HUES6 (cell line): ENCODE measurements around the gene MORC3.
A peak's percentile ranks its signal among the peaks of the same experiment; 100 is the strongest.
"Not testable (repeated sequence)": the region's sequence is repeated elsewhere in the genome, so short reads cannot be mapped to it uniquely, and the experiment has no call there.

Source experiments
- H3K27ac ChIP-seq: 2 replicates; pipeline ENCODE4 v1.7.0; 2013; ENCODE audit warnings: low read depth, mild to moderate bottlenecking, low read length, inconsistent platforms
- H3K27me3 ChIP-seq: 2 replicates; pipeline ENCODE4 v1.6.1; 2013; ENCODE audit warnings: low read length; ENCODE audit not compliant: control insufficient read depth, insufficient read depth
- H3K36me3 ChIP-seq: 2 replicates; pipeline ENCODE4 v1.6.1; 2013; ENCODE audit warnings: low read length; ENCODE audit not compliant: control insufficient read depth, insufficient read depth
- H3K4me1 ChIP-seq: 2 replicates; pipeline ENCODE4 v1.6.1; 2013; ENCODE audit warnings: low read length; ENCODE audit not compliant: control insufficient read depth, insufficient read depth
- H3K4me3 ChIP-seq: 2 replicates; pipeline ENCODE4 v1.5.1; 2013; ENCODE audit warnings: low read depth, low read length
- H3K9ac ChIP-seq: one replicate; pipeline ENCODE4 v1.6.1; 2013; ENCODE audit warnings: mild to moderate bottlenecking, low read length
- H3K9me3 ChIP-seq: 2 replicates; pipeline ENCODE4 v1.6.1; 2013; ENCODE audit warnings: low read depth, low read length; ENCODE audit not compliant: control insufficient read depth, insufficient read depth

The MORC3 gene

GRCh38 chr21:36355868-36356267 is 35.9 kb downstream of the MORC3 start:
- Histone ChIP-seq H3K9me3 (no peaks in the 10 kb centered on the region), H3K4me1 (no peaks in the 10 kb centered on the region), H3K27ac (no peak overlapping the region), H3K4me3 (no peak overlapping the region), H3K36me3 (peaks cover 82% of the 10 kb centered on the region), H3K9ac (no peak overlapping the region), H3K27me3 (no peaks in the 10 kb centered on the region)

- Histone ChIP-seq H3K4me3 (no peak overlapping the region), H3K9me3 (no peaks in the 10 kb centered on the region), H3K27me3 (no peaks in the 10 kb centered on the region), H3K36me3 (peaks cover 86% of the 10 kb centered on the region), H3K27ac (no peak overlapping the region), H3K9ac (no peak overlapping the region), H3K4me1 (no peaks in the 10 kb centered on the region)
Measured at GRCh38 chr21:36359185-36359584, 39.2 kb downstream of the MORC3 start.

GRCh38 chr21:36369064-36369685 is 49.2 kb downstream of the MORC3 start:
- no peaks in the 10 kb centered on the region for H3K27me3 ChIP-seq
- peaks cover 93% of the 10 kb centered on the region for H3K36me3 ChIP-seq
- no peak overlapping the region for H3K4me3 ChIP-seq
- no peaks in the 10 kb centered on the region for H3K4me1 ChIP-seq
- no peaks in the 10 kb centered on the region for H3K9me3 ChIP-seq
- no peak overlapping the region for H3K9ac ChIP-seq
- H3K27ac ChIP-seq: no peak overlapping the region

- Histone ChIP-seq H3K9ac (no peak overlapping the region), H3K9me3 (no peaks in the 10 kb centered on the region), H3K36me3 (peaks cover 65% of the 10 kb centered on the region)
Measured at GRCh38 chr21:36375994-36376393, 56.0 kb downstream of the MORC3 start.

GRCh38 chr21:36377391-36377842 is 57.4 kb downstream of the MORC3 start:
- H3K27me3 ChIP-seq: no peaks in the 10 kb centered on the region
- no peaks in the 10 kb centered on the region for H3K9me3 ChIP-seq
- no peak overlapping the region for H3K9ac ChIP-seq
- H3K27ac ChIP-seq: no peak overlapping the region
- no peaks in the 10 kb centered on the region for H3K4me1 ChIP-seq
- no peak overlapping the region for H3K4me3 ChIP-seq
- H3K36me3 ChIP-seq: peaks cover 52% of the 10 kb centered on the region

More at GRCh38 chr21:36375994-36376393, 56.0 kb downstream of the MORC3 start:
- Histone ChIP-seq H3K27ac (no peak overlapping the region), H3K4me3 (no peak overlapping the region), H3K4me1 (no peaks in the 10 kb centered on the region), H3K27me3 (no peaks in the 10 kb centered on the region)

GRCh38 chr21:36379251-36379650 is 59.3 kb downstream of the MORC3 start:
- Histone ChIP-seq H3K9me3 (no peaks in the 10 kb centered on the region), H3K36me3 (peaks cover 34% of the 10 kb centered on the region), H3K27ac (no peak overlapping the region)

GRCh38 chr21:36381841-36382589 is 62.0 kb downstream of the MORC3 start:
- no peaks in the 10 kb centered on the region for H3K27me3 ChIP-seq
- H3K4me3 ChIP-seq: no peak overlapping the region
- no peaks in the 10 kb centered on the region for H3K9me3 ChIP-seq
- H3K4me1 ChIP-seq: peaks cover 10% of the 10 kb centered on the region
- H3K9ac ChIP-seq: no peak overlapping the region
- H3K27ac ChIP-seq: no peak overlapping the region
- peaks cover 12% of the 10 kb centered on the region for H3K36me3 ChIP-seq

More at GRCh38 chr21:36379251-36379650, 59.3 kb downstream of the MORC3 start:
- no peaks in the 10 kb centered on the region for H3K4me1 ChIP-seq
- H3K27me3 ChIP-seq: no peaks in the 10 kb centered on the region
- no peak overlapping the region for H3K9ac ChIP-seq
- no peak overlapping the region for H3K4me3 ChIP-seq

GRCh38 chr21:36382722-36383121 is 62.7 kb downstream of the MORC3 start:
- H3K9me3 ChIP-seq, H3K9ac ChIP-seq, H3K27me3 ChIP-seq, H3K4me3 ChIP-seq, H3K4me1 ChIP-seq, H3K36me3 ChIP-seq, H3K27ac ChIP-seq: not testable (repeated sequence)

GRCh38 chr21:36384885-36385232 is 64.9 kb downstream of the MORC3 start:
- H3K27me3 ChIP-seq: no peaks in the 10 kb centered on the region
- peak overlapping the region; percentile 52 for H3K4me3 ChIP-seq
- H3K36me3 ChIP-seq: peaks cover 2% of the 10 kb centered on the region; the same call in 1 of the 2 replicates
- H3K4me1 ChIP-seq: peaks cover 10% of the 10 kb centered on the region
- H3K27ac ChIP-seq: no peak overlapping the region
- H3K9ac ChIP-seq: no peak overlapping the region
- H3K9me3 ChIP-seq: no peaks in the 10 kb centered on the region

GRCh38 chr21:36385233-36386030 is 65.4 kb downstream of the MORC3 start, which contains the start of gene CHAF1B:
Gene CHAF1B (plus strand): TSS chr21:36385392. CDS start chr21:36386137, 745 bp downstream.
- peak within 1 kb of the TSS; percentile 93 for H3K4me3 ChIP-seq
- peak within 1 kb of the TSS; percentile 82 for H3K9ac ChIP-seq
- peaks cover 6% of the 10 kb centered on the region for H3K36me3 ChIP-seq
- H3K27me3 ChIP-seq: no peaks in the 10 kb centered on the region
- peaks cover 10% of the 10 kb centered on the region for H3K4me1 ChIP-seq
- no peaks in the 10 kb centered on the region for H3K9me3 ChIP-seq
- peak within 1 kb of the TSS; percentile 33; the same call in 1 of the 2 replicates for H3K27ac ChIP-seq
